WERI-Rb-1 (cell line): Measurements from ENCODE around the gene CYP19A1.

ENCODE experiments used
- DNase-seq: peaks from one replicate; pipeline ENCODE4 v3.0.0-alpha.2; 2020
- H3K27ac ChIP-seq: fragments of 250-450 bp; sonication (Bioruptor Pico); 2 replicates; pipeline ENCODE4 v1.5.1; 2020; ENCODE audit warnings: mild to moderate bottlenecking, moderate library complexity
- H3K27me3 ChIP-seq: fragments of 250-450 bp; sonication (Bioruptor Pico); 2 replicates; pipeline ENCODE4 v1.5.1; 2021; ENCODE audit warnings: mild to moderate bottlenecking, low read depth, moderate library complexity; ENCODE audit not compliant: insufficient read depth, severe bottlenecking
- H3K36me3 ChIP-seq: fragments of 250-450 bp; sonication (Bioruptor Pico); 2 replicates; pipeline ENCODE4 v1.5.1; 2020; ENCODE audit warnings: mild to moderate bottlenecking, moderate library complexity
- H3K4me3 ChIP-seq: 2 replicates; pipeline ENCODE4 v1.5.1; 2011; ENCODE audit warnings: low read depth, mild to moderate bottlenecking, control low read depth, low read length
- H3K9me3 ChIP-seq: fragments of 250-450 bp; sonication (Bioruptor Pico); 2 replicates; pipeline ENCODE4 v1.5.1; 2021; ENCODE audit warnings: mild to moderate bottlenecking, moderate library complexity; ENCODE audit not compliant: severe bottlenecking
- TF ChIP-seq, protein P1 (sequence below): IDR thresholded peaks from 2 replicates; pipeline ENCODE4 v1.5.1; 2011; ENCODE audit warnings: low read depth, mild to moderate bottlenecking, control low read depth, inconsistent platforms, low read length

The CYP19A1 gene

DNA sequence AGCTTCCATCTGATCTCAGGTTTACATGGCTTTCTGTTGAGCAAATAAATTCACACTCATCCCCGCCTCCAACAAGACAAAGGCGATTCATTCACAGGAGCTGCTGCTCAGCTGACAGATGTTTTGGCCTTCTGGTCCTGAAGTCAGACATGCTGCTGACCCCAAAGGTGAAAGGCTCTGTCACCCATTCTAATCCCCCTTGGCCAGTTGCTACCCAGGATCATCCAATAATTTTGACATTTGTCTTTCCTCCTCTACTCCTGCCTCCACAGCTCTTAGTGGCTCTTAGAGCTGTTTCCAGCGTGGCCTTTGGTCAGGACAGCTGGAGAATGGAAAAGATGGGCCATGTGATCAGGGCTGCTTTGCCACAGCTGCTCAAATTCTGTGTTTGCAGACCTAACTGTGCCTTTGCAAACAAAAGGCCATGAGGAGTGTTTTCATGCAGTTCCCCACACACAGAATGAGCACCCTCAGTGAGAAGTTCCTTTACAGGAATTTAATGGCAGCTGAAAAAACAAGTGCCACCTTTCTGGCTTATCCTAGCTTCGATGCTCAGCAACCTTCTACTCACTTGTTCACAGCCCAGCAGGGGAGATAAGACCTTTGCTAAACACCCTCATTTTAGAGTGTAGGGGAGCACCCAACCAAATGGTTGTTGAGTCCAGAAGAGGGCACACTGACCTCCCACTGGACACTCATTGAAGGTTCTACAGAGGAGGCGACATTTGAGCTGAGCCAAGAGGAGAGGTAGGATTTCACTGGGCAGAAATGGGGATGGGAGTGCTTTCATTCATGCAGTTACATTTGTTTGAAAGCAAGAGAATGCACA lies 39.0 kb downstream of the CYP19A1 start:
- TF ChIP-seq, protein P1, sequence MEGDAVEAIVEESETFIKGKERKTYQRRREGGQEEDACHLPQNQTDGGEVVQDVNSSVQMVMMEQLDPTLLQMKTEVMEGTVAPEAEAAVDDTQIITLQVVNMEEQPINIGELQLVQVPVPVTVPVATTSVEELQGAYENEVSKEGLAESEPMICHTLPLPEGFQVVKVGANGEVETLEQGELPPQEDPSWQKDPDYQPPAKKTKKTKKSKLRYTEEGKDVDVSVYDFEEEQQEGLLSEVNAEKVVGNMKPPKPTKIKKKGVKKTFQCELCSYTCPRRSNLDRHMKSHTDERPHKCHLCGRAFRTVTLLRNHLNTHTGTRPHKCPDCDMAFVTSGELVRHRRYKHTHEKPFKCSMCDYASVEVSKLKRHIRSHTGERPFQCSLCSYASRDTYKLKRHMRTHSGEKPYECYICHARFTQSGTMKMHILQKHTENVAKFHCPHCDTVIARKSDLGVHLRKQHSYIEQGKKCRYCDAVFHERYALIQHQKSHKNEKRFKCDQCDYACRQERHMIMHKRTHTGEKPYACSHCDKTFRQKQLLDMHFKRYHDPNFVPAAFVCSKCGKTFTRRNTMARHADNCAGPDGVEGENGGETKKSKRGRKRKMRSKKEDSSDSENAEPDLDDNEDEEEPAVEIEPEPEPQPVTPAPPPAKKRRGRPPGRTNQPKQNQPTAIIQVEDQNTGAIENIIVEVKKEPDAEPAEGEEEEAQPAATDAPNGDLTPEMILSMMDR: no peak
- no peaks in the 10 kb centered on the region for H3K9me3 ChIP-seq
- H3K36me3 ChIP-seq: no peaks in the 10 kb centered on the region
- H3K27me3 ChIP-seq: no peaks in the 10 kb centered on the region
- no peak for DNase-seq
- H3K27ac ChIP-seq: no peak overlapping the region
- H3K4me3 ChIP-seq: no peak overlapping the region

DNA sequence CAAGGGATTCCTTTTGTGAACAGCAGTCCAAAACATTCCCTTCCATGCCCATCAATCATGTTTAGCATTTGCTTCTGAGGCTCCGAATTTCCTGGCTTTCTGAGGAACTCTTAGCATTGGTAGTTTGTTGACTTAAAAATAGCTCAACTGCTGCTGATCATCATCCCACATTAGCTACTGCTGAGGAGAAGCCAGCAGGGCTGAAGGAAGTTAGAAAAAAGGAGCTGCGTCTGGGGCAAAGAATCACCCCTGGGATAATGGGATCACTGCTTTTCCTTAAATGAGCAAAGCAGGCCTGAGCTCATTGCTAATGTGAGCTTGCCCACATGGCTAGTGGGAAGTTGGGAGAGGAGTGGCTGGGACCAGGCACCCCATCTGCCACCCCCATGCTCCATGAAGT lies 39.8 kb downstream of the CYP19A1 start:
- TF ChIP-seq, protein P1: no peak
- Histone ChIP-seq H3K4me3 (no peak overlapping the region), H3K27ac (no peak overlapping the region), H3K27me3 (no peaks in the 10 kb centered on the region), H3K36me3 (no peaks in the 10 kb centered on the region), H3K9me3 (no peaks in the 10 kb centered on the region)
- no peak for DNase-seq

DNA sequence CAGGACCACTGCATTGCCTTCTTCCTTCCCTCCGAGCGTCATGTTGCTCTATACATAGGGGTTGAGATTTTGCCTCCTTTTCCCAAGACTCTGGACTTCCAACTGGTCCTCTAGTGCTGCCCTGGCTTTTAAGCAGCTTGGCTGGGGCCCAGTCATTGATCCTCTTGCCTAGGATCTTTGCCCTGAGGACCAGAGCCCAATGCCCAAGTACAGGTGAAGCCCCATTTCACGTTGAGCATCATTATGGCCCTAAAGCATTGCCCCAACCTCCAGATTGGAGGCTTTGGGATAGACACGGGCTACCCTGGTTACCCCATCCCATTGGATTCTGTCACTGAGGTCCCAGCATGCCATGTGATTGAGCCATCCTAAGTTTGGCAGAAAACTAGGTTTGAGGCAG lies 47.7 kb downstream of the CYP19A1 start:
- no peak for DNase-seq
- Histone ChIP-seq H3K27me3 (no peaks in the 10 kb centered on the region), H3K4me3 (no peak overlapping the region), H3K27ac (no peak overlapping the region), H3K36me3 (no peaks in the 10 kb centered on the region), H3K9me3 (no peaks in the 10 kb centered on the region)
- TF ChIP-seq, protein P1: no peak

DNA sequence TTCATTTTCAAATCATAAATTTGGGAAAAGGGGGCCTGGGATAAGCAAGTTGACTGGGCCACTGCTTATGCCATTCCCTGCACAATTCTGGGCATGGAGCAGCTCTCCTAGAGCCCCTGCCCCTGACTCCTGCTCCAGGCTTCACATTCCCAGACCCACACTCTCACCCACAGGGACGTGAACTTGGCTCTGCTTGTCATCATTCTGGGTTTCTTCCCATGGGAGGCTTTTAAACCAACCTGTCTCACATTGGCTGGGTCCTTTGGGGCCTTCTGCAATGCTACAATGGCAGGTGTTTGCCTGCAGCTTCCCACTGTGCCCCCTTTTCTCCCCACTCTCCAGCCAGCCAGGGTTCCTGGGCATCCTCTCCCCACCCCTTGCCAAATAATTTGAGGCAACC lies 49.1 kb downstream of the CYP19A1 start:
- TF ChIP-seq, protein P1: no peak
- Histone ChIP-seq H3K9me3 (no peaks in the 10 kb centered on the region), H3K27ac (no peak overlapping the region)

DNA sequence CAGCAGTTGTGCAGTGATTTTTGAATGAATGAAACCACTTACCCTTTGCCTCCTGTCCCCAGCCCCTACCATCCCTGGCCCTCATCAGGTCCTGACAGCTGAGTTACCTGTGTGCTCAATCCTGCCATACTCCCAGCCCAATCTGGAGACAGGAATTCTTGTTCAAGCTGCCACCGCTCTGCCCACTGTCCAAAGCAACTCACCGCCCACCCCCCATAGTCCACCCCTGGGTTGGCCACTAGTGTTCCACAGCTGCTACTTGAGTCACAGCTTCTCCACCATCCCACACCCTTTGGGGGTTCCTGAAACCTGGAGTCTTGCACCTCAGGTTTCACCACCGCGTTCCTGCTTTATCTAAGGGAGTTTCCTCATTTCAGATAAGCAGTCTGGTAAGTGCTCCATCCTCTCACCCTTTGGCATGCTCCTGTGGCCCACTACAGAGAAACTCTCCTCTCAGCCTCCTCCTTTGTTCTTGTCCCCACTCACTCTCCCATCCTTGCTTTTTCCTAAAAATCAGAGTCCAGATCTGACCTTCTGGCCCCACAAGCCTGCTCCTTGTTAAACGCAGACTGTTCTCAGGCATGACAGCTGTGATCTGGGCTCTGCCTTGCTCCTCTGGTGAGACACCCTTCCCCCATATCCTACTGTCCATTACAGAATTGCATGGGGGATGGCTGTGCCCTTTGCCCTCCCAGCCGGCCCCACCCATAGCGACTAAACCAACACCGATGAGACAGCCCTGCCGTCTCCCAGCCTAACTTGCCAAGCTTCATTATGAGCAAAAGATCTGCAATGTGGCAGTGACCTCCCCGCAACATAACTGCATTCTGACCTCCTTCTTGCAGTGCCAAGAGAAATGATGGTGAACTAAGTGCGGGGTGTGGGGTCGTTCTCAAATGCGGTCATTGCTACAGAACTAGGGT lies 50.0 kb downstream of the CYP19A1 start:
- TF ChIP-seq, protein P1: no peak
- Histone ChIP-seq H3K36me3 (no peaks in the 10 kb centered on the region), H3K27ac (no peak overlapping the region), H3K4me3 (no peak overlapping the region), H3K9me3 (no peaks in the 10 kb centered on the region), H3K27me3 (no peaks in the 10 kb centered on the region)
- no peak for DNase-seq

More for the DNA sequence above, 49.1 kb downstream of the CYP19A1 start:
- no peaks in the 10 kb centered on the region for H3K27me3 ChIP-seq
- no peak overlapping the region for H3K4me3 ChIP-seq
- DNase-seq: no peak
- H3K36me3 ChIP-seq: no peaks in the 10 kb centered on the region
